ENCODE data around the gene NLRC3.
"Not testable (repeated sequence)": the region's sequence is repeated elsewhere in the genome, so short reads cannot be mapped to it uniquely, and the experiment has no call there.

NLRC3 gene

GRCh38 chr16:3513892-3514583, 63.2 kb downstream of the NLRC3 start:
- DNase-seq (ENCODE audit: low spot score): no peak

DNA sequence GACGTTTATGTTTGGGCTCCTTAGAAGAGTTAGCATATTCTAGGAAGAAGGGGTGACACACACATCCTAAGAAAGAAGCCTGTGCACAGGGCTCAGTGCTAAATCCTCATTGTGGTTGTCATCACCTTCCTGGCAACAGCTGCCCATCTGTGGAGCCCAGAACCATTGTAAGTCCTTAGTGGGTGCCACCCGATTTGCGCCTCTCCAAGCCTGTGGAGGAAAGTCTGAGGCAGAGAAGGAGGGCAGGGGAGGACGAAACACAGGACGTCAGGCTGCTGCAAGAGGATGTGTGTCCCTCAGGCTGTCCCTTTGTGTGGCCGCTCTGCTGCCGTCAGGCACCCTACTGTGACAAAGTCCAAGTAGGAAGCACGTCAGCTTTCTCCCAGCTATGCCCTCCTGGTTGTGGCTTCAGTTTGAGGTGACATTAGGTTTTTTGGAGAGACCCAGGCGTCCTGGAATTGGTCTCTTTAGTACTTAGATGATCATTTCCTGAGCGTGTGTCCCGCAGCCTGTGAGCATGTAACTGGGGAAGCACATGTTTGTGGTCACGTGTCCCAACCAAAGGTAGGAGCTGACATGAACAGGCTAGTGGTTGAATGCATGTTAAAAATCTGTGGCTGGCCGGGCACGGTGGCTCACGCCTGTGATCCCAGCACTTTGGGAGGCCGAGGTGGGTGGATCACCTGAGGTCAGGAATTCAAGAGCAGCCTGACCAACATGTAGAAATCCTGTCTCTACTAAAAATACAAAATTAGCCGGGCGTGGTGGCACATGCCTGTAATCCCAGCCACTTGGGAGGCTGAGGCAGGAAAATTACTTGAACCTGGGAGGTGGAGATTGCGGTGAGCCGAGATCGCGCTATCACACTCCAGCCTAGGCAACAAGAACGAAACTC, 65.7 kb downstream of the NLRC3 start:
- no peak for DNase-seq (ENCODE audit: low spot score)

GRCh38 chr16:3510416-3510815, 66.8 kb downstream of the NLRC3 start:
- DNase-seq (ENCODE audit: low spot score): no peak

- no peak for DNase-seq (ENCODE audit: low spot score)
Observed at GRCh38 chr16:3509470-3509928, 67.7 kb downstream of the NLRC3 start.

DNA sequence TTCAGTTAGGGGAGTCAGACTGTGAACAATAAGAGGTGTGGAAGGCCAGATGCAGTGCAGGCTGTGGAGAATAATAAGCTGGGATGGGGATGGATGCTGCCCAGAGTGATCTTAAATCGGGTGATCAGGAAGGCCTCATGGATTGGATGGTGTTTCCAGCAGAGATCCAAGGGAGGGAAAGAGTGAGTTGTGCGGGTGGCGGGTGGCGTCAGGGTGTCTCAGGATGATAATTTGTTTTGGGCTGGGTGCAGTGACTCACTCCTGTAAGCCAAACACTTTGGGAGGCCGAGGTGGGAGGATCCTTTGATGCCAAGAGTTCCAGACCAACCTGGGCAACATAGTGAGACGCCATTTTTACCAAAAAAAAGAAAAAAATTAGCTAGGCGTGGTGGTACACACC, 68.5 kb downstream of the NLRC3 start:
- no peak for DNase-seq (ENCODE audit: low spot score)

- no peak for DNase-seq (ENCODE audit: low spot score)
Observed at GRCh38 chr16:3503523-3503922, 73.7 kb downstream of the NLRC3 start.

DNA sequence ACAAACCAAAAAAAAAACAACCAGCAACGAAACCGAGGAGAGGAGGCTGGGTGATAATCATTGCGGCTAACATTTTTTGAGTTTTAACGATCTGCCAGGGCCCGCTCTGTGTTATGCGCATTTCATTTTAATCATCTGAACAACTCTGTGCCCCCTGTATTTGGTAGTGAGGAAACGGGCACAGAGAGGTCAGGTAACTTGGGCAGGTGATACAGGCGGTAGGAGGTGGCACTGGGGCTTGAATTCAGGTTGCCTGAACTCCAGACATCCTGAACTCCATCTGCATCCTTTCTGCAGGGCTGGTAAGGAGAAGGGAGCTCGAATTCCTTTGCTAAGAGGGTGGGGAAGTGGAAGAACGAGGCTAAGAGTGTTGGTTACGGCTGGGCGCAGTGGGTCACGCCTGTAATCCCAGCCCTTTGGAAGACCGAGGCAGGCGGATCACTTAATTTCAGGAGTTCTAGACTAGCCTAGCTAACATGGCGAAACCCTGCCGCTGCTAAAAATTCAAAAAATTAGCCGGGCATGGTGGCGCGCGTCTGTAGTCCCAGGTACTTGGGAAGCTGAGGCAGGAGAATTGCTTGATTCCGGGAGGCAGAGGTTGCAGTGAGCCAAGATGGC, 75.3 kb downstream of the NLRC3 start:
- no peak for DNase-seq (ENCODE audit: low spot score)

DNA sequence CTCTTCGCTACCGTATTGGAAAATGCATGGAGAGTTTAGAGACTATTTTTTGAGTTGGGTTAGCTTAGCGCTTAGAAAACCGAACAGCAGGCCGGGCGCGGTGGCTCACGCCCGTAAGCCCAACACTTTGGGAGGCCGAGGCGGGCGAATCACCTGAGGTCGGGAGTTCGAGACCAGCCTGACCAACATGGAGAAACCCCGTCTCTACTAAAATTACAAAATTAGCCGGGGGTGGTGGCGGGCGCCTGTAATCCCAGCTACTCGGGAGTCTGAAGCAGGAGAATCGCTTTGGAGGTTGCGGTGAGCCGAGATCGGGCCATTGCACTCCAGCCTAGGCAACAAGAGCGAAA, 75.8 kb downstream of the NLRC3 start:
- DNase-seq (ENCODE audit: low spot score): not testable (repeated sequence)

- no peak for DNase-seq (ENCODE audit: low spot score)
Observed at GRCh38 chr16:3498988-3499387, 78.2 kb downstream of the NLRC3 start.

DNA sequence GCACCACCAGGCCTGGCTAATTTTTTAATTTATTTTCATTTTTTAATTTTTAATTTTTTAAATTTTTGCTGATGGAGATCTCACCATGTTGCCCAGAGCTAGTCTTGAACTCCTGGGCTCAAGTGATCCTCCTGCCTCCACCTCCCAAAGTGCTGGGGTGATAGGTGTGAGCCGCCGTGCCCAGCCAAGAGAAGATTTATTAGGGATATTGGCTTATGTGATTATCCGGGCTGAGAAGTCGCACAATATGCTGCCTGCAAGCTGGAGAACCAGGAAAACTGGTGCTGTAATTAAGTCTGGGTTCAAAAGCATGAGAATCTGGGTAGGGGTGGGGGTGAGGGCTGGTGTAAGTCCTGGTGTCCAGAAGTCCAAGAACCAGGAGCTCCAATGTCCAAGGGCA, 79.4 kb downstream of the NLRC3 start:
- DNase-seq (ENCODE audit: low spot score): no peak

DNA sequence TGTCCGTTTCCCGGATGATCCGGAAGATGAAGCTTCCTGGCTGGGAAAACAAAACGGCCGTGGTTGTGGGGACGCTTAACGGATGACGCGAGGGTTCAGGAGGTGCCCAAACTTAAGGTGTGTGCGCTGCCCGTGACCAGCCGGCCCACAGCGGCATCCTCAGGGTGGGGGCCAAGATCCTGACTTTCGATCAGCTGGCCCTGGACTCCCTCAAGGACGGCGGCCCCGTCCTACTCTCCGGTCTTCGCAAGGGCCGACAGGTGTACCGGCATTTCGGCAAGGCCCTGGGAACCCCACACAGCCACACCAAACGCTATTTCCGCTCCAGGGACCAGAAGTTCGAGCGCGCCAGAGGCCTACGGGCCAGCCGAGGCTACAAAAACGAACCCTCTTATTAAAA, 80.8 kb downstream of the NLRC3 start:
- no peak for DNase-seq (ENCODE audit: low spot score)

- no peak for DNase-seq (ENCODE audit: low spot score)
Observed at GRCh38 chr16:3495176-3495575, 82.0 kb downstream of the NLRC3 start, which contains the start of gene C16orf90. TSS of gene C16orf90 (minus strand) at chr16:3495489. CDS start at chr16:3495421, 68 bp downstream.

- no peak for DNase-seq (ENCODE audit: low spot score)
Observed at GRCh38 chr16:3494386-3494973, 82.7 kb downstream of the NLRC3 start.

DNA sequence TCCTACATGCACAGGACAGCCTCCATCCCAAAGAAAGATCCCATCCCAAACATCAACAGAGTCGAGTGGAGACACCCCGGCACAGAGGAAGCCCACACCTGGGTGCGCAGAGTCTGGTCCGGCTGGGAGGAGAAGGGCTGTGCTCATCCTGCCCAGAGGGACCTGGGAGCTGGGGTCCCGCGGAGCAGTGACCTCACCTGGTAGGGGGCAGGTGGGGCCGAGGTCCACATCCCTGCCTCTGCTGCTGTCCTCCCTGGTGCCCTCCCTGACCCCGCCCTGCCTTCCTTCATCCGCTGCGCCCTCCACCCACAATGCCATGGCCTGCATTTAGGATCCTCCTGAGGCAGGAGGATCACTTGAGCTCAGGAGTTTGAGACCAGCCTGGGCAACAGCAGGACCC, 84.8 kb downstream of the NLRC3 start:
- no peak for DNase-seq (ENCODE audit: low spot score)

DNA sequence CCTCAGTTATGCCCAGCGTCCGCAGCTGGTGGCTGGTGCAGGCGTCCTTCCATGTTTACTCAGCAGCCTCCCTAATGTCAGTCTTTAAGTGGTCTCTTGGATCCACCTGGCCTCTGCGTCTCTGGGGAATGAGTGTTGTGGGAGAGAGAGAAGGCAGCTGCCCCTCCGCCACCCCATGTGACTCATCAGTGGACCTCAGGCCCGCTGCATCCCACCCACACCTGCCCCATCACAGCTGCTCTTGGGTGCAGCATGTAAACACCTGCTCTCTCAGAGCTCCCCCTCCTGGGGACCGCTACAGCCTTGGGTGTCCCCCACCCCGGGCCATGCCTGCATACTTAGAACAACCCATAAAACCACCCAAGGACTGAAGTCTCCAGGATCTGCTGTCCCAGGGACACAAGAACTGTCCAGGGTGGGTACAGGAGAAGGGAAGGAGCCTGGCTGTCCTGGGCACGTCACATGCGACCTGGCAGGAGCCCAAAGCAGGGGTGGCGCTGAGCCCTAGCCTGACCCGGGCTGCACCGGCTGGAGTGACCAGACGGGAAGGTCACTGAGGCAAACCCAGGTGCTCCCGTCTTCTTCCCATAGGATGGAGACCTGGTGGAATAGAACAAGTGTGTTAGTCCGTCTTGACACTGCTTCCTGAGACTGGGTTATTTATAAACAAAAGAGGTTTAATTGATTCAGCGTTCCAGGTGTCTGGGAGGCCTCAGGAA, 86.1 kb downstream of the NLRC3 start:
- DNase-seq (ENCODE audit: low spot score): peak; percentile 55
